AG09309 (cell line): ENCODE data around the gene SIGMAR1.

Source experiments
- DNase-seq: peaks from one replicate; pipeline ENCODE4 v3.0.0-alpha.2; 2010; ENCODE audit warnings: low read depth
- H3K4me3 ChIP-seq: 2 replicates; pipeline ENCODE4 v1.5.1; 2011; ENCODE audit warnings: mild to moderate bottlenecking, low read depth, low read length, moderate library complexity; ENCODE audit not compliant: control insufficient read depth
- CTCF ChIP-seq: IDR thresholded peaks from 2 replicates; pipeline ENCODE4 v1.5.1; 2011; ENCODE audit warnings: mild to moderate bottlenecking, low read depth, low read length, inconsistent platforms; ENCODE audit not compliant: insufficient read depth, control insufficient read depth; ENCODE audit errors: missing control alignments

SIGMAR1 gene

GRCh38 chr9:34606905-34607304 lies 30.7 kb downstream of the SIGMAR1 start:
- TF ChIP-seq CTCF, result no peak
- DNase-seq, result no peak
- H3K4me3 ChIP-seq, result no peak overlapping the region

DNA sequence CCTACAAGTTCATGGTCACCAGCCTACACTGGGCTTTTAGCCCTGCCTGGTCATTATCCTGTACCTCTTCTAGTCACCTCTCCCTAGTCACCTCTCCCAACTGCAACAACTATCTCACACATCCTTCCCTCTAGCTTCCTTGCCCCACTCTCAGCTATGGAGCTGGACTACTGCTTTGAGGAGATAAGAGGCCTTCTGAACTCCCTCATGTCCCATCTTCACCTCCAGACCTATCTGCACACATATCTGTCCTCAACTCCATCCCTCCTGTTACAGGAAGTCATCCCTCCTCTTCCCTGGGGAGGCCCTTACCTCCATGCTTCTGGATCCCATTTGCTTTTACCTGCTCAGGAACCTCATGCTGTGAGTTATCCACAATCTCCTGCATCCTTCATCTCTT lies 31.4 kb downstream of the SIGMAR1 start:
- DNase-seq, result no peak
- TF ChIP-seq CTCF, result no peak
- H3K4me3 ChIP-seq, result no peak overlapping the region

- DNase-seq, result no peak
- TF ChIP-seq CTCF, result peak; percentile 88
- no peak overlapping the region for H3K4me3 ChIP-seq
Observed at GRCh38 chr9:34603610-34604231, 33.9 kb downstream of the SIGMAR1 start.

DNA sequence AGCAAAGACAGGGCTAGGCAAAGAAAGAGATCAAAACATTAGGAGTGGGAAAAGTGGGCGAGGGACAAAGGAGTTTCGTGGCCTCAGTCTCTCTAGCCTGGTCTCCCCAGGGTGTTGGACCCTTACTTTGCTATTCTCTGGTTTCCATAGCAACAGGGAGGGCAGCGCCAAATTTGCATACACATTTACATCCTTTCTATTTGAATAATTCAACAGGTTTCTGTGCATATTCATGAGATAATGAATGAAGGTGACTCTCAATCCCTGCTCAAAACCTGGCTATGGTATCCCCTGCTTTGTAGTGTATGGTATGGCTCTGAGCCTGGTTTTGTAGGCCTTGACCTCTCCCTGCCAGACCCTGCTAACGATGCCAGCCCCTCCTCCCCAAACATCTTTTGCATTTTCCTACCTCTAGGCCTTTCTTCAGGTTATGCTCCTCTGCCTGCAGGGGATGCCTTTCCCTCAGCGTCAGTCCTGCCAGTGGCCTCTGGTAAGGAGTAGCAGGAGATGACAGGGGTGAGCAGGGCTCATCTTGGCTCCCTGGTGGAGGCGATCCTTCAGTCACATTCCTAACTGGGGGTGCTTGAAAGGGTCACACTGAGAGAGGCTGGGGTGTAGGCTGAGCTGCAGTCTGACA lies 35.5 kb downstream of the SIGMAR1 start:
- TF ChIP-seq CTCF, result no peak
- no peak overlapping the region for H3K4me3 ChIP-seq
- DNase-seq, result no peak

DNA sequence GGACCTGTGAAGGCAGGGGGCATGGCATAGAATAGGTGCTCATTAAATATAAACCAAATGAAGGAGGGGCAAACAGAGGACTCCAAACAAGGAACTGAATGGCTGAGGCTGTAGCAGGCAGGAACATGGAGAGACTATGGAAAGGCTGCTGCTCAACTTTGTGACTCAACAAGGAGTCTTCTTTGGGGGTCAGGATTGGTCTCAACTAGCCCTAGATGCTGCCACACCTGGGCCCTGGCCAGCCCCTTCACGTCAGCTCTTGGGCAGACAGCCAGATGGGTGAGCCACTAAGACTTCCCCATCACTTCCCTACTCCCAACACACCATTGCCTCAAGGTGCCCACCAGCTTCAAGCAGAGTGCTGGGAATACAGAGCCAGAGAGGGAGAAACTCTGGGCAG lies 36.7 kb downstream of the SIGMAR1 start:
- TF ChIP-seq CTCF, result no peak
- DNase-seq, result no peak
- H3K4me3 ChIP-seq, result no peak overlapping the region

- H3K4me3 ChIP-seq, result no peak overlapping the region
- TF ChIP-seq CTCF, result no peak
- DNase-seq, result no peak
Observed at GRCh38 chr9:34599546-34599945, 38.0 kb downstream of the SIGMAR1 start.
